Activated T-helper 1 cell treated with anti-CD3 and anti-CD28 coated beads, Interleukin-12 subunit alpha, Interleukin-12 subunit beta, Interleukin-2, Interleukin-4 antibody, amounts not matched to agents 30 ng/mL and 10 ng/mL and 1 ng/mL, durations not matched to agents 14 hours and 24 hours and 36 hours (primary cell): ENCODE data around the gene SLC35A4. TPM values are rescaled to one million over a fixed set of nuclear protein-coding genes. Genes with fewer than 3 reads are reported as not detected.
A peak's percentile ranks its signal among the peaks of the same experiment; 100 is the strongest.

Experiments used
- DNase-seq: peaks from one replicate; pipeline ENCODE4 v3.0.0; 2021; ENCODE audit warnings: low spot score
- H3K27ac Mint-ChIP-seq: one replicate; pipeline ENCODE4 v1.8.0; 2021; ENCODE audit warnings: mild to moderate bottlenecking, mixed read lengths
- H3K27me3 Mint-ChIP-seq: one replicate; pipeline ENCODE4 v1.8.0; 2022; ENCODE audit warnings: mild to moderate bottlenecking, moderate library complexity, mixed read lengths; ENCODE audit not compliant: insufficient read depth
- H3K36me3 Mint-ChIP-seq: one replicate; pipeline ENCODE4 v1.8.0; 2021; ENCODE audit warnings: low read depth, mixed read lengths
- H3K4me1 Mint-ChIP-seq: one replicate; pipeline ENCODE4 v1.8.0; 2021; ENCODE audit warnings: low read depth, mixed read lengths
- H3K4me3 Mint-ChIP-seq: one replicate; pipeline ENCODE4 v1.8.0; 2021; ENCODE audit warnings: mild to moderate bottlenecking, moderate library complexity, mixed read lengths
- H3K9me3 Mint-ChIP-seq: one replicate; pipeline ENCODE4 v1.8.0; 2021; ENCODE audit warnings: mixed read lengths
- intact Hi-C: fragments of 100-400 bp; cut with micrococcal nuclease; formaldehyde crosslinking; loops from one replicate; pipeline ENCODE4 v1.15.1; 2024
- total RNA-seq: library from RNA; stranded (reverse); gene quantifications from 2 replicates; pipeline ENCODE4 v1.2.3, GENCODE V29; 2022

SLC35A4 gene, protein sequence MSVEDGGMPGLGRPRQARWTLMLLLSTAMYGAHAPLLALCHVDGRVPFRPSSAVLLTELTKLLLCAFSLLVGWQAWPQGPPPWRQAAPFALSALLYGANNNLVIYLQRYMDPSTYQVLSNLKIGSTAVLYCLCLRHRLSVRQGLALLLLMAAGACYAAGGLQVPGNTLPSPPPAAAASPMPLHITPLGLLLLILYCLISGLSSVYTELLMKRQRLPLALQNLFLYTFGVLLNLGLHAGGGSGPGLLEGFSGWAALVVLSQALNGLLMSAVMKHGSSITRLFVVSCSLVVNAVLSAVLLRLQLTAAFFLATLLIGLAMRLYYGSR
- total RNA-seq: 94.3 and 107 TPM in 2 replicates

DNA sequence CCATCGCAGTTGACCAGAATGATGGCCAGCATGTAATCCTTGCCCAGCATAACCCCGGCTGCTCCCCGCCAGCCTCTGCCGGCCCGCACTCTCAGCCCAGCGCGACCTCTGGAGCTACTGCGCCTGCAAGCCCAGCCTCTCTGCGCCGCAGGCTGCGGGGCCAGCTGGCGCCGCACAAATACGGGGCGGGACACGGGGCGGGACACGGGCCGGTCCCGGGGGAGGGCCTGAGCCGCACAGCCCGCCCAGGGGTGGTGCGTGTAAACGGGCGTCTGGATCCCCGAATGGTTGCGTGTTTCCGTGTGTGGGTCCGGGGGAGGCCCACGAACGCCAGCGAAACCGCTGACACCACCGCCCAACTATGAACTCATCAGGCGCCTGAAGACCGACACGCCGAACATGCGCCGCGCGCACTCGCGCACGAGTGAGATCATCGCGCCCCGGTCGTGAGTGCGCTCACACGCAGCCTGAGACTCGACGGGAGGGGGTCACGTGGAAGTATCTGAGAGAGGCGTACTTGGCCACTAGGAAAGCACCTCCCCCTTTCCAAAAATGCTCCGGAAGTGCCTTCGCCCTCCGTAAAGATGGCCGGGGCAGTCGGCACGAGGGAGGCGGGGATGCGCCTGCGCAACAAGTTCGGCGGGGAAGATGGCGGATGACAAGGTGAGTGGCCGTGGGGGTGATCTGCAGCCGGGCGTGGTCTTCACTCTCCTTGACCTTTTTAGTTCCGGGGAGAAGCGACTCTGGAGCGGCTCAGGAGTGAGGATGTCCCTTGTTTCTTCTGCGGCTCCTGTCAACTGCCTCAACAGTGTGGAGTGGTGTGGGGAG is at the start of gene SLC35A4, which contains the start of gene APBB3:
TSS of gene SLC35A4 (plus strand) at position 633 of the 828 bp plus-strand sequence. CDS start 2,342 bp downstream, outside the sequence.
TSS of gene APBB3 (minus strand) at position 403 of the 828 bp plus-strand sequence. CDS start at position 50, 353 bp downstream.
- peak; percentile 98 for DNase-seq
- no peaks in the 10 kb centered on the region for H3K27me3 Mint-ChIP-seq
- H3K36me3 Mint-ChIP-seq: peaks cover 33% of the 10 kb centered on the region
- peak within 1 kb of the TSS; percentile 95 for H3K4me3 Mint-ChIP-seq
- H3K27ac Mint-ChIP-seq: peak within 1 kb of the TSS; percentile 96
- peaks cover 54% of the 10 kb centered on the region for H3K4me1 Mint-ChIP-seq
- no peaks in the 10 kb centered on the region for H3K9me3 Mint-ChIP-seq
- intact Hi-C loops: loop anchor here (1.0 to 10.0 kb wide), 13 partner anchors 7 to 1050 kb away; partner anchors contain the start of genes ANKHD1, CYSTM1, DIAPH1 and EIF4EBP3

DNA sequence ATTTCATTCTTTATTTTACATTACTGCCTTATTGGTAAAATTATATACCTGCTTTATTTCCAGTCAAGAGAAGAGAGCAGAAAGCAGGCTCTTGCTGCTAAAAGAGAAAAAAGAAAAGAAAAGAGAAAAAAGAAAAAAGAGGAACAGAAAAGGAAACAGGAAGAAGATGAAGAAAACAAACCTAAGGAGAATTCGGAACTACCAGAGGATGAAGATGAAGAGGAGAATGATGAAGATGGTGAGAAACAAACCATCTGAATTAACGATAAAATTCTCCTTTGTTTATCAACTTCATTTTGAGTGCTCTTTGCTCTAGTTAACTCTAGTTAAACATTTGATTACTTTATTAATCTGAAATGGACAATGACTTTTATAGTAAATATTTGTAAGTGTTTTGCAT is 40.6 kb upstream of the SLC35A4 start:
- intact Hi-C loops: no loop called here
- peaks cover 28% of the 10 kb centered on the region for H3K36me3 Mint-ChIP-seq
- H3K4me1 Mint-ChIP-seq: no peaks in the 10 kb centered on the region
- H3K4me3 Mint-ChIP-seq: no peak overlapping the region
- H3K27me3 Mint-ChIP-seq: no peaks in the 10 kb centered on the region
- H3K27ac Mint-ChIP-seq: no peak overlapping the region
- no peaks in the 10 kb centered on the region for H3K9me3 Mint-ChIP-seq
- DNase-seq: no peak

DNA sequence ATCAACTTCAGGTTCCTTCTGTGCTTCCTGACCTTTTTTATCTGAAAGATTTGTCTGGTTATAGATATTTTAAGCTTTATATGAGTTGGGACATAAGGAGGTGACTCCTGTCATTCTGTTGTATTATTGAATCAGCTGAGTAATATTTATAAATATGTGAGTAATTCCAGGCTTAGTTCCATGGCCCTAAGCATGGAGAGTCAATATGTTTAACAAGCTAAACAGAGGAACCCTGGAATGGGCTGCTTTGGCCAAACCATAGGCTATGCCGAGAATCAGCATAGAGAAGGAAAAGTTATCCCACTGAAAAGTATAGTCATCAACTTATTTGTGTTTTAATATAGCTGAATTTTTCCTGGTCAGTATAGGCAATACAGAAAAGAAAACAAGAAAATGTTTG is 24.4 kb upstream of the SLC35A4 start:
- Mint-ChIP-seq H3K9me3 (no peaks in the 10 kb centered on the region), H3K4me3 (no peak overlapping the region), H3K27ac (no peak overlapping the region), H3K4me1 (no peaks in the 10 kb centered on the region), H3K36me3 (peaks cover 48% of the 10 kb centered on the region), H3K27me3 (no peaks in the 10 kb centered on the region)
- DNase-seq: no peak
- intact Hi-C loops: no loop called here

DNA sequence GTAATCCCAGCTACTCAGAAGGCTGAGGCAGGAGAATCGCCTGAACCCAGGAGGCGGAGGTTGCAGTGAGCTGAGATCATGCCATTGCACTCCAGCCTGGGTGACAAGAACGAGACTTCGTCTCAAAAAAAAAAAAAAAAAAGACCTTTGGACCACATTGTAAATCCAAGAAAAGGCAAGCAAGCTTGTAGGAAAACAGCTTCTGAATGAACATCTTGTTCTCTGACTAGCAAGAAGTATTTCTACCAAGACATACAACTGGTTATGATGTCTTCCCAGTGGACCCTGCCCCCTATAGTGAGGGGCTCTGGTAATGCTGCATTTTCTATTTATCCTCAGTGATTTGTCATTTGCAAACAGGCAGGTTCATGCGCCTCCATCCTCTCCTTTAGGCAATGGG is 21.7 kb upstream of the SLC35A4 start:
- Mint-ChIP-seq H3K36me3 (peaks cover 38% of the 10 kb centered on the region), H3K4me3 (no peak overlapping the region), H3K9me3 (no peaks in the 10 kb centered on the region), H3K4me1 (peaks cover 9% of the 10 kb centered on the region), H3K27ac (no peak overlapping the region), H3K27me3 (no peaks in the 10 kb centered on the region)
- intact Hi-C loops: no loop called here
- DNase-seq: no peak

DNA sequence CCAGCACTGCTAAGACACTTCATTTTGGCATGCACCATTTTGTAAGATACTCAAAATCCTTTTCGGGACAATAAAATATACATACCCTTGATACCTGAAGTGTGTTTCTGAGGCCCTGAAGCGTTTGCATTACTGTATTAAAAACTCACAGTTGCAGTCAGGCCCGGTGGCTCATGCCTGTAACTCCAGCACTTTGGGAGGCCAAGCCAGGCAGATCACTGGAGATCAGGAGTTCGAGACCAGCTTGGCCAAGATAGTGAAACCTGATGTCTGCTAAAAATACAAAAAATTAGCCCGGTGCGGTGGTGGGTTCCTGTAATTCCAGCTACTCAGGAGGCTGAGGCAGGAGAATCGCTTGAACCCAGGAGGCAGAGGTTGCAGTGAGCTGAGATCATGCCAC is 19.6 kb upstream of the SLC35A4 start:
- intact Hi-C loops: loop anchor here (5.0 kb wide), 1 partner anchor 1812 kb away; no protein-coding TSS in a partner anchor
- Mint-ChIP-seq H3K27ac (no peak overlapping the region), H3K4me3 (no peak overlapping the region), H3K9me3 (no peaks in the 10 kb centered on the region), H3K4me1 (peaks cover 29% of the 10 kb centered on the region), H3K36me3 (peaks cover 31% of the 10 kb centered on the region), H3K27me3 (no peaks in the 10 kb centered on the region)
- DNase-seq: no peak

DNA sequence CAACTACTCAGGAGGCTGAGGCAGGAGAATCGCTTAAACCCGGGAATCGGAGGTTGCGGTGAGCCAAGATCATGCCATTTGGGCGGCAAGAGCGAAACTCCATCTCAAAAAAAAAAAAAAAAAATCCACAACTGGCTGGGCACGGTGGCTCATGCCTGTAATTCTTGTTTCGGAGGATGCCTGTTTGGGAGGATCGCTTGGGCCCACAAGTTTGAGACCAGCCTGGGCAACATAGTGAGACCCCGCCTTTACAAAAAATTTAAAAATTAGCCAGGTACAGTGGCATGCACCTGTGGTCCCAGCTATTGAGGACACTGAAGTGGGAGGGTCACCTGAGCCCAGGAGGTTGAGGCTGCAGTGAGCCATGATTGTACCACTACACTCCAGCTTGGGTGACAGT is 19.0 kb upstream of the SLC35A4 start:
- peaks cover 33% of the 10 kb centered on the region for H3K36me3 Mint-ChIP-seq
- no peak overlapping the region for H3K4me3 Mint-ChIP-seq
- intact Hi-C loops: loop anchor here (5.0 kb wide), 1 partner anchor 1812 kb away; no protein-coding TSS in a partner anchor
- no peak for DNase-seq
- H3K27me3 Mint-ChIP-seq: no peaks in the 10 kb centered on the region
- H3K9me3 Mint-ChIP-seq: no peaks in the 10 kb centered on the region
- no peak overlapping the region for H3K27ac Mint-ChIP-seq
- H3K4me1 Mint-ChIP-seq: peaks cover 35% of the 10 kb centered on the region

DNA sequence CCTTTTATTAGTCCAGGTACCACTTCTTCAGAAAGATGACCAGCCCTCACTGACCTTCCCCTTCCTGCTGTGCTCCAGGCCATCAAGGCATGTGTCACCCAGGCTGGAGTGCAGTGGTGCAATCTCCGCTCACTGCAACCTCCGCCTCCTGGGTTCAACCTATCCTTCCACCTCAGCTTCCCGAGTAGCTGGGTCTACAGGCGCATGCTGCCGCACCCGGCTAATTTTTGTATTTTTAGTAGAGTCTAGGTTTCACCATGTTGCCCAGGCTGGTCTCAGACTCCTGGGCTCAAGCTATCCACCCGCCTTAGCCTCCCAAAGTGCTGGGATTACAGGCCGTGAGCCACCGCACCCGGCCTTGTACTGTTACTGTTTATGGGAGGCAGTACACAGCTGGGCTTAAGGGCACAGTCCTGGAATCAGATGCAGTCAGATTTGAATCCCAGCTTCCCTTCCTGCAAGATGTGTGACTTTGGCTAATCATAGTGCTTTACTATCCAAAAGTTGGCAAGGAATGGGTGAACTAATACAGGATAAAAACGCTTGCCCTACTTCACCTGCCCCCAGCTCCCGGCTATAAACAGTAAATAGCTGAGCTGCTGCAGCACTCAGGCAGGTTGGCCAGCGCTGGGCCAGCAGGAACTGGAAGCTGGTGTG is 17.6 kb upstream of the SLC35A4 start:
- peaks cover 34% of the 10 kb centered on the region for H3K36me3 Mint-ChIP-seq
- intact Hi-C loops: loop anchor here (1.0 to 5.0 kb wide), 8 partner anchors 10 to 1810 kb away; partner anchors contain the start of genes ANKHD1, APBB3, IK and NDUFA2
- peak overlapping the region; percentile 80 for H3K4me3 Mint-ChIP-seq
- H3K4me1 Mint-ChIP-seq: peaks cover 47% of the 10 kb centered on the region
- no peaks in the 10 kb centered on the region for H3K9me3 Mint-ChIP-seq
- no peak for DNase-seq
- H3K27me3 Mint-ChIP-seq: no peaks in the 10 kb centered on the region
- H3K27ac Mint-ChIP-seq: peak overlapping the region; percentile 82

DNA sequence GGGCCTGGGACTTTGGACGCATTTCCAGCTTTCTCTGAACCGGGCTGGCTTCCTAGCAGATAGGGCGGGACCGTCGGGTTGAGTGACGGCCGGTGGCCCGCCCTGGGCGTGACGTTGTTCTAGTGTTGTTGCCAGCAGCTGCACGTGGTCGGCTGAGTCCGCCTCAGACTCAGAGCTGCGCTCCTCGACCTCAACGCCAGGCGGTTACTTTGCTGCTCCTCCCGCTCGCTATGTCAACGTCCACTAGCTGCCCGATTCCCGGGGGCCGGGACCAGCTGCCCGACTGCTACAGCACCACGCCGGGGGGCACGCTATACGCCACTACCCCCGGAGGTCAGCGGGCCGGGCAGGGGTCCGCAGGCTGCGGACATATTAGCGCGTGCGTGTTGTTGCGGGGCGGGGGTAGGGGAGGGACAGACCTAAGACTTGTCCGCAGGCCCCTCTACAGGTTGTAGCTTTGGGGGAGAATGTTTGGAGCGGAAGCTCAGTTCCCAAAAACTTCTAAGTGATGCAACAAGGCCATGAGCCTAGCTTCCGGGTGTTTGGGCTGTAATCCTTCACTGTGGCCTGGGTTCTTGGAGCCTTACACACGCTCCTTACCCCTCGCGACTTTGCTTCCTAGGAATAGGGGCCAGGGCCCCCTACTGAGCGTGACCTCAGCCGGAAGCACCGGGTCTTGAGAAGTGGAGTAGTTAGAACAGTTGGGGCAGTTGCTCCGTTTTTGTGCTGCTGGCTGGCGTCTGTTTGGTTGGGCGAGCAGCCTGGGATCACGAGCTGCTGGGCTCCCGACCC is 16.9 kb upstream of the SLC35A4 start, which contains the start of gene EIF4EBP3:
TSS of gene EIF4EBP3 (plus strand) at position 155 of the 792 bp plus-strand sequence. CDS start at position 231, 76 bp downstream.
- peaks cover 48% of the 10 kb centered on the region for H3K4me1 Mint-ChIP-seq
- no peaks in the 10 kb centered on the region for H3K27me3 Mint-ChIP-seq
- peak; percentile 81 for DNase-seq
- H3K4me3 Mint-ChIP-seq: peak within 1 kb of the TSS; percentile 80
- peak within 1 kb of the TSS; percentile 82 for H3K27ac Mint-ChIP-seq
- H3K9me3 Mint-ChIP-seq: no peaks in the 10 kb centered on the region
- H3K36me3 Mint-ChIP-seq: peaks cover 33% of the 10 kb centered on the region
- intact Hi-C loops: loop anchor here (1.0 to 5.0 kb wide), 8 partner anchors 10 to 1810 kb away; partner anchors contain the start of genes ANKHD1, APBB3, IK and NDUFA2

DNA sequence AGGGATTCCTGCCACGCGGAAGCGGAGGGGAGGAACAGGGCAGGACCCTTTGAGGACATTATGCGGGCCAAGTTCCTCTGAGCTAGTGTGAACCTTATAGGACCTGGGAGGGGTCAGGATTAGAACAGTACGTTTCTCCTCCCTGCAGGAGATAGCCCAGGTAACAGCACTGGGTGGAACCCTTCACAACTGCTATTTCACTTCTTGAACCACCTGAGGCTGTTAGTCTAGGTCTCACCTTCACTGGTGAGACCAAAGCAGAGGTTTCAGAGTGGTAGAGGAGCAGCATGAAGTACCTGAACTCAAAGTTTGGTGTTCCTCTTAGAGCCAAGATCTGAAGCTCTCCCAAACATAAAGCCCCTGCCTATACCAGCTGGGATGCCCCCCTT is 16.3 kb upstream of the SLC35A4 start:
- Mint-ChIP-seq H3K4me3 (peak overlapping the region; percentile 80), H3K27me3 (no peaks in the 10 kb centered on the region), H3K27ac (peak overlapping the region; percentile 82), H3K4me1 (peaks cover 54% of the 10 kb centered on the region), H3K9me3 (no peaks in the 10 kb centered on the region), H3K36me3 (peaks cover 39% of the 10 kb centered on the region)
- no peak for DNase-seq
- intact Hi-C loops: loop anchor here (5.0 kb wide), 1 partner anchor 1809 kb away; no protein-coding TSS in a partner anchor

DNA sequence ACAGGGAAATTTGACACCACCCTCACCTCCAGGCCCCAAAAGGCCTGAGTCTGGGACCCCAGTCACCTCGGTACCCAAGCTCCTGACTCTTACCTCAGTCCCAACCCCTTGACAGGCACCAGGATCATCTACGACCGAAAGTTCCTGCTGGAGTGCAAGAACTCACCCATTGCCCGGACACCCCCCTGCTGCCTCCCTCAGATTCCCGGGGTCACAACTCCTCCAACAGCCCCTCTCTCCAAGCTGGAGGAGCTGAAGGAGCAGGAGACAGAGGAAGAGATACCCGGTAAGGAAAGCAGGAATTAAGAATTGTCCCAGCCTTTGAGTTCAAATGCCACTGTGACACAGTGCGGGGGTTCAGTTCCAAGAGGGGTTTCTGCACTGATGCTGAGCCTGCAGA is 15.8 kb upstream of the SLC35A4 start:
- intact Hi-C loops: loop anchor here (5.0 kb wide), 1 partner anchor 1809 kb away; no protein-coding TSS in a partner anchor
- Mint-ChIP-seq H3K27ac (no peak overlapping the region), H3K4me3 (peak overlapping the region; percentile 51), H3K27me3 (no peaks in the 10 kb centered on the region), H3K4me1 (peaks cover 59% of the 10 kb centered on the region), H3K36me3 (peaks cover 42% of the 10 kb centered on the region), H3K9me3 (no peaks in the 10 kb centered on the region)
- DNase-seq: no peak

DNA sequence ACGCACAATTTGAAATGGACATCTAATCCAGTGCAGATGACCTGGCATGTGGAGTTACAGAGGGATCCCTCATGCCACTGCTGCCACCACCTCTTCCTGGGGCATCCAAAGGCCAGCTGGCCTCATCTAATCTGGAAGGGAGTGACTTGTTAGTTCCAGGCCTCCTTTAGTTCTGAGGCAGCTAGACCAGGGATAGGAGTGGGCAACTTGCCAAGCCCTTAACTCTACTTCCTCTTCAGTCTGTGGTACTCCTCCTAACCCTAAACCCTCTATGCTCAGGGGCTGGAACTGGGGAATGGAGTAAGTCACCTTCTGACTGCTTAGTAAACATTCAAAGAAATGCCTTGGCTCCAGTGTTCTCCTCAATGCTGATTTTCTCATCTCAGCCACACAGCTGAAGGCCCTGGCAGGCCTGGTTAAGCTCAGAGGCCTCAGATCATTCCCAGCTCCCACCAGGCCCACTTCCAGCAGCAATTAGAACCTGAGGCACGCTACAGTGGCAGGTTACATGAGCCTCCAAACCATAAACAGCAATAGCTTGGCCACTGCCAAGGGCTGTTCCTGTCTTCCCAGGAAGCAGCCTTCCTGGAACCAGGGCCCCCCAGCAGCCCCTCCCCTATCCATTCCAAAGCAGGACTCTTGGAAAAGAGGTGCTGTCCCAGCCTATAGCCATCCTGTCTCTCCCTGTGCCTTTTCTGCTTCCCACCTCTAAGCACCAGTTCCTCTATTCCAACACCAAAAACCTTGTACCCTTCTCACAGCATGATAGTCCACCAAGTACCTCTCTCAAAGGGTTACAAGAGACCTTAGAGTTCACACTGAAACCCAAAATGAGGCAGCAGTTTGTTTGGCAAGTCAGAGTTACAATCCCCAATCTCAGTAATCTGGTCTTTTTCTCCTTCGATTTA is 15.1 kb upstream of the SLC35A4 start:
- no peaks in the 10 kb centered on the region for H3K27me3 Mint-ChIP-seq
- peaks cover 66% of the 10 kb centered on the region for H3K4me1 Mint-ChIP-seq
- no peak for DNase-seq
- H3K36me3 Mint-ChIP-seq: peaks cover 40% of the 10 kb centered on the region
- H3K4me3 Mint-ChIP-seq: peak overlapping the region; percentile 51
- H3K27ac Mint-ChIP-seq: peak overlapping the region; percentile 79
- H3K9me3 Mint-ChIP-seq: no peaks in the 10 kb centered on the region
- intact Hi-C loops: loop anchor here (5.0 to 10.0 kb wide), 2 partner anchors 295 to 1808 kb away; no protein-coding TSS in a partner anchor
